ENCODE results near the gene ATG5.

DNA sequence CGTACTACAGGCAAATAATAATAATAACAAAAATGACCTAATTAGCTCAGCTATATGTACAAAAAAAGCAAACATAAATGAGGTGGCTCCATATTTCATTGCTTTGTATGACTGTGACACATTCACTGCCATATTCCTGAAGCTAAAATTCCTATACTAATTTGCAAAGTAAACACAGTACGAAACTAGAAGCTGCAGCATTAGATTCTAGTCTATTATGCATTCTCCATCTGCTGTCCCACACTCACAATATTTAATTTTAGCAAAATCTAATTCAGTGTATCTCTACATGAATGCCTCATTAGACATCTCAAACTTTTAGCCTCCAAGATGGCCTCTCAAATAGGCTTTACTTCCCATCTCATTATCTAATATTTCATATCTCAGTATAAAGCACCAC is 55.1 kb downstream of the ATG5 start:
- no peak for TF ChIP-seq EZH2phosphoT487 (conservative IDR thresholded peaks at IDR 0.05; ENCODE audit: low read length)
- TF ChIP-seq, protein P1, sequence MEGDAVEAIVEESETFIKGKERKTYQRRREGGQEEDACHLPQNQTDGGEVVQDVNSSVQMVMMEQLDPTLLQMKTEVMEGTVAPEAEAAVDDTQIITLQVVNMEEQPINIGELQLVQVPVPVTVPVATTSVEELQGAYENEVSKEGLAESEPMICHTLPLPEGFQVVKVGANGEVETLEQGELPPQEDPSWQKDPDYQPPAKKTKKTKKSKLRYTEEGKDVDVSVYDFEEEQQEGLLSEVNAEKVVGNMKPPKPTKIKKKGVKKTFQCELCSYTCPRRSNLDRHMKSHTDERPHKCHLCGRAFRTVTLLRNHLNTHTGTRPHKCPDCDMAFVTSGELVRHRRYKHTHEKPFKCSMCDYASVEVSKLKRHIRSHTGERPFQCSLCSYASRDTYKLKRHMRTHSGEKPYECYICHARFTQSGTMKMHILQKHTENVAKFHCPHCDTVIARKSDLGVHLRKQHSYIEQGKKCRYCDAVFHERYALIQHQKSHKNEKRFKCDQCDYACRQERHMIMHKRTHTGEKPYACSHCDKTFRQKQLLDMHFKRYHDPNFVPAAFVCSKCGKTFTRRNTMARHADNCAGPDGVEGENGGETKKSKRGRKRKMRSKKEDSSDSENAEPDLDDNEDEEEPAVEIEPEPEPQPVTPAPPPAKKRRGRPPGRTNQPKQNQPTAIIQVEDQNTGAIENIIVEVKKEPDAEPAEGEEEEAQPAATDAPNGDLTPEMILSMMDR (IDR thresholded peaks at IDR 0.05; ENCODE audit: insufficient read depth, low read length, poor library complexity, severe bottlenecking) = no peak

Measured in SU-DHL-6 (cell line).